Amygdala (tissue), 56 donors: ENCODE results near the gene UPK1B.
"Not testable (repeated sequence)": the region's sequence is repeated elsewhere in the genome, so short reads cannot be mapped to it uniquely, and the experiment has no call there.

Experiments
- DNase-seq, 56 donors: peaks; one replicate each; lab custom pipeline; 2025; lab: John Stamatoyannopoulos, UW

The UPK1B gene

DNA sequence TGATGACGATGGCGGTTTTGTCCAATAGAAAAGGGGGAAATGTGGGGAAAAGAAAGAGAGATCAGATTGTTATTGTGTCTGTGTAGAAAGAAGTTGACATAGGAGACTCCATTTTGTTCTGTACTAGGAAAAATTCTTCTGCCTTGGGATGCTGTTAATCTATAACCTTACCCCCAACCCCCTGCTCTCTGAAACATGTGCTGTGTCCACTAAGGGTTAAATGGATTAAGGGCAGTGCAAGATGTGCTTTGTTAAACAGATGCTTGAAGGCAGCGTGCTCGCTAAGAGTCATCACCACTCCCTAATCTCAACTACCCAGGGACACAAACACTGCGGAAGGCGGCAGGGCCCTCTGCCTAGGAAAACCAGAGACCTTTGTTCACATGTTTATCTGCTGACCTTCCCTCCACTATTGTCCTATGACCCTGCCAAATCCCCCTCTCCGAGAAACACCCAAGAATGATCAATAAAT is 69.7 kb downstream of the UPK1B start:
- DNase-seq = not testable (repeated sequence)

DNA sequence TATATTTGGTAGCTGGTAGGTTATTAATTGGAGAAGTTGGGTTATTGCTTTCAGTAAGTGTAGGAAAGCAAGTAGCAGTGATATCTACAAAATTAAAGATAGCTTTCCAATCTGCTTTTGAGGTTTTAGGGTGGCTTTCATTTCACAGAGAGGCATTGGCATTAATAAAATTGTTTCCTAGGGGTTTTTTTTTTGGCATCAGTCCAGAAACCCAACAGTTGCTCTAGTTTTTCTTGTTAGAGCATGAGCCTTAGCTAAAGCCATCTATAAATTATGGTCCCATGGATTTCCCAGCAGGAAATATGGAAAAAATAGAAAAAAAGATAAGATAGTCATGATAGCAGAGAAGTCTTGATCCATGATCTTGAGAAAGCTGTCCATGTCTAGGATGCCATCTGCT is 70.3 kb downstream of the UPK1B start:
- no peak for DNase-seq

DNA sequence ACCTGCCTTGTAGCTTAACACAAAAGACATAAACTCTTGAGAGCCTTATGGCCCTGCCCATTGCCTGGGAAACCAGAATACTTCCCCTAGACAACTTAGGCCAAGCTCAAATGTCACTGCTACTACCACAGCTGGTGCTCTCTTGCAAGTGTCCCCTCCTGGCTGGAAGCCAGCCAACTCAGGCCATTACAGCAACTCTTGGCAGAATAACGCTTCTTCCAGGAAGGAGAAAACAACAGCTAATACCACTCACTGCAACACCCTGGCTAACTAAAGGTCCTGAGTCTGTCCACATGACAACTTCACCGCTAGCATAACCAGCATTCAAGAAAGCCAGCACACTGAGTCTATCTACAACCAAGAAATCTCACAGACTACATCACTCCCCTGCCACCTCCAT is 72.4 kb downstream of the UPK1B start:
- peak in 5 of 56 donors; percentile 3 to 16 (median 12) for DNase-seq
